SU-DHL-6 (cell line): ENCODE measurements around the gene ADCY5.

Experiments used
- H2AFZ ChIP-seq: fragments of 200-600 bp; sonication (generic); 2 replicates; pipeline ENCODE4 v1.6.1; 2014; ENCODE audit warnings: low read depth, mild to moderate bottlenecking, moderate library complexity, mixed read lengths, antibody characterized with exemption, low read length; ENCODE audit not compliant: severe bottlenecking
- H3F3A ChIP-seq: fragments of 200-600 bp; shearing (Covaris generic); 2 replicates; pipeline ENCODE4 v1.6.0; 2016; ENCODE audit warnings: antibody characterized with exemption, mild to moderate bottlenecking; ENCODE audit not compliant: insufficient read depth
- H3K27ac ChIP-seq: fragments of 200-600 bp; sonication (generic); 2 replicates; pipeline ENCODE4 v1.5.1; 2016; ENCODE audit warnings: low read depth, mild to moderate bottlenecking, low read length, moderate library complexity, mixed read lengths
- H3K27me3 ChIP-seq: fragments of 200-600 bp; sonication (generic), shearing (Covaris generic); 2 replicates; pipeline ENCODE4 v1.6.0; 2014; ENCODE audit warnings: mild to moderate bottlenecking, low read length
- H3K36me3 ChIP-seq: fragments of 200-600 bp; sonication (generic); 2 replicates; pipeline ENCODE4 v1.6.1; 2014; ENCODE audit warnings: mild to moderate bottlenecking, low read length, mixed read lengths
- H3K4me2 ChIP-seq: fragments of 300-600, 200-600 bp; shearing (Covaris generic), sonication (generic); 2 replicates; pipeline ENCODE4 v1.6.0; 2014; ENCODE audit warnings: low read length, low read depth, mild to moderate bottlenecking; ENCODE audit not compliant: poor library complexity, severe bottlenecking
- H3K4me3 ChIP-seq: fragments of 200-600 bp; sonication (generic); 2 replicates; pipeline ENCODE4 v1.5.1; 2014; ENCODE audit warnings: antibody characterized with exemption, low read length, mild to moderate bottlenecking, mixed read lengths; ENCODE audit not compliant: insufficient read depth, poor library complexity, severe bottlenecking
- H3K79me2 ChIP-seq: fragments of 200-600 bp; sonication (generic); 2 replicates; pipeline ENCODE4 v1.6.1; 2014; ENCODE audit warnings: mild to moderate bottlenecking, low read length, moderate library complexity; ENCODE audit not compliant: insufficient read depth
- H3K9ac ChIP-seq: fragments of 200-600 bp; sonication (generic); 2 replicates; pipeline ENCODE4 v1.7.0; 2014; ENCODE audit warnings: mild to moderate bottlenecking, low read length
- H3K9me2 ChIP-seq: fragments of 200-600 bp; sonication (generic); replicated peaks from 2 replicates; pipeline ENCODE4 v1.6.1; 2014; ENCODE audit warnings: low read length; ENCODE audit not compliant: insufficient read depth
- H3K9me3 ChIP-seq: fragments of 200-600 bp; sonication (generic); 2 replicates; pipeline ENCODE4 v1.6.1; 2014; ENCODE audit warnings: low read length, mixed read lengths; ENCODE audit not compliant: insufficient read depth
- H4K20me1 ChIP-seq: fragments of 200-600 bp; sonication (generic); 2 replicates; pipeline ENCODE4 v1.6.1; 2014; ENCODE audit warnings: low read depth, mild to moderate bottlenecking, antibody characterized with exemption, low read length, moderate library complexity, mixed read lengths
- EZH2phosphoT487 ChIP-seq: fragments of 200-600 bp; sonication (generic), shearing (Covaris generic); conservative IDR thresholded peaks from 2 replicates; pipeline ENCODE4 v1.6.1; 2018; ENCODE audit warnings: mild to moderate bottlenecking, antibody characterized with exemption, low read length, moderate library complexity, mixed read lengths
- TF ChIP-seq, protein P1 (sequence below): fragments of 200-600 bp; sonication (generic); IDR thresholded peaks from one replicate; pipeline ENCODE4 v1.5.1; 2017; ENCODE audit warnings: antibody characterized with exemption, mild to moderate bottlenecking, low read length, moderate library complexity; ENCODE audit not compliant: insufficient read depth, poor library complexity, severe bottlenecking

ADCY5 gene

DNA sequence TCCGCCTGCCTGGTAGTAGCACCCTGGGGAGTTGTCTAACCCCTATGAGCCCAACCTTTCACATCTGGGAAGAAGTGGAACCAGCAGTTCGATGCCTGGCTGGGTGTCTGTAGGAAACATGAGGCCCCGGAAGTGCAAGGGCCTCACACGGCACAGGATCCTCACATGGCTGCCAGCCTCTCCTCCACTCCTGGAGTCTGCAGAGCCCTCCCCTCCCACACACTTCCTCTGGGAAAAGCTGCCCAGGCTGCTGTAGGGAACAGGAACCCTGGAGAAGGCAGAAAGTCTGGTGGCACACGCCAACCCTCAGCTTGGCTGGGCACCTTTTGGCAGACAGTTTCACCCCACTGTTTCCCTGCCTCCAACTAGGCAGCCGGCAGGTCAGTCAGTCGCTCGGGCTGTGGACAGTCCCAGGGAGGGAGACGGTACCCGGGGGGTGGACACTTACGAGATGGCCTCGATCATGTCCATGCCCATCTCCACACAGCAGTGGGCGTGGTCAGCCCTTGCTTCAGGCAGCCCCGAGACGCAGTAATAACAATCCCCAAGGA is 118.4 kb downstream of the ADCY5 start:
- Histone ChIP-seq H3K9ac (no peak overlapping the region), H3K79me2 (no peaks in the 10 kb centered on the region)

DNA sequence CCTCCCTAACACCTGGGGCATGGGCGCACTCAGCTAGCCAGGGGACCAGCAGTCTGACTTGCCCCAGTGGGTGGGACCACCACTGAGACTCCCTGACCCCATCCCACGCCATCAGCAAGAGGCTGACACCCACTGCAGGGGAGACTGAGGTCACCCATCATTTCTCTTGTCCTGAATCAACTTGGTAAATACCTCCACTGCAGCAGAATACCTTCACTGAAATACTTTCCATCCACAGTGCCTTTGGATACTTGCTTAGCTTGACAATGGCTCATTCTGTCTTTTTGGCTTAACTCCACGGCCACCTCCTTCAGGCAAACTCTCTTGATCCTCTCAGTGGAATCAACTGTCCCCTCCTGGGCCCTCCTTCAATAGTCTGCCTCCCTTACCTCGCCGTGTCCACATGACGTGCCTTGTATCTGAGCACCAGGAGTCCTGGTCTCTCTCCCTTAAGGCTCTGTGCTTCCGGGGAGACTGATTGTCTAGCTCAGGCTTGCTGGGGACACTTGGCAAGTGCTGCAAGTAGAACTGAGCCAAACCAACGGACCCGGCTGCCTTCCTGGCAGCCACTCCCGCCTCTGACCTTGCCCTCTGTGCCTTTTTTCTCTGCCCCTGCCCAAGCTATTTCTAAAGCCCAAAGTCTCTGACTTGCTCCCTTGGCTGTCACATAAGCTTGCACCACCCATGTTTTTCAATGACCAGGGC is 119.1 kb downstream of the ADCY5 start:
- no peak overlapping the region for H3K4me2 ChIP-seq
- no peaks in the 10 kb centered on the region for H4K20me1 ChIP-seq

More for the DNA sequence above, 118.4 kb downstream of the ADCY5 start:
- no peaks in the 10 kb centered on the region for H3K9me3 ChIP-seq
- no peaks in the 10 kb centered on the region for H3F3A ChIP-seq
- H3K36me3 ChIP-seq = no peaks in the 10 kb centered on the region
- H4K20me1 ChIP-seq = no peaks in the 10 kb centered on the region
- H3K27ac ChIP-seq = no peak overlapping the region
- no peak overlapping the region for H3K4me2 ChIP-seq
- H2AFZ ChIP-seq = no peak overlapping the region
- H3K27me3 ChIP-seq = no peaks in the 10 kb centered on the region
- H3K4me3 ChIP-seq = no peak overlapping the region
- no peaks in the 10 kb centered on the region for H3K9me2 ChIP-seq
- TF ChIP-seq, protein P1, sequence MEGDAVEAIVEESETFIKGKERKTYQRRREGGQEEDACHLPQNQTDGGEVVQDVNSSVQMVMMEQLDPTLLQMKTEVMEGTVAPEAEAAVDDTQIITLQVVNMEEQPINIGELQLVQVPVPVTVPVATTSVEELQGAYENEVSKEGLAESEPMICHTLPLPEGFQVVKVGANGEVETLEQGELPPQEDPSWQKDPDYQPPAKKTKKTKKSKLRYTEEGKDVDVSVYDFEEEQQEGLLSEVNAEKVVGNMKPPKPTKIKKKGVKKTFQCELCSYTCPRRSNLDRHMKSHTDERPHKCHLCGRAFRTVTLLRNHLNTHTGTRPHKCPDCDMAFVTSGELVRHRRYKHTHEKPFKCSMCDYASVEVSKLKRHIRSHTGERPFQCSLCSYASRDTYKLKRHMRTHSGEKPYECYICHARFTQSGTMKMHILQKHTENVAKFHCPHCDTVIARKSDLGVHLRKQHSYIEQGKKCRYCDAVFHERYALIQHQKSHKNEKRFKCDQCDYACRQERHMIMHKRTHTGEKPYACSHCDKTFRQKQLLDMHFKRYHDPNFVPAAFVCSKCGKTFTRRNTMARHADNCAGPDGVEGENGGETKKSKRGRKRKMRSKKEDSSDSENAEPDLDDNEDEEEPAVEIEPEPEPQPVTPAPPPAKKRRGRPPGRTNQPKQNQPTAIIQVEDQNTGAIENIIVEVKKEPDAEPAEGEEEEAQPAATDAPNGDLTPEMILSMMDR = no peak
- no peak for TF ChIP-seq EZH2phosphoT487

DNA sequence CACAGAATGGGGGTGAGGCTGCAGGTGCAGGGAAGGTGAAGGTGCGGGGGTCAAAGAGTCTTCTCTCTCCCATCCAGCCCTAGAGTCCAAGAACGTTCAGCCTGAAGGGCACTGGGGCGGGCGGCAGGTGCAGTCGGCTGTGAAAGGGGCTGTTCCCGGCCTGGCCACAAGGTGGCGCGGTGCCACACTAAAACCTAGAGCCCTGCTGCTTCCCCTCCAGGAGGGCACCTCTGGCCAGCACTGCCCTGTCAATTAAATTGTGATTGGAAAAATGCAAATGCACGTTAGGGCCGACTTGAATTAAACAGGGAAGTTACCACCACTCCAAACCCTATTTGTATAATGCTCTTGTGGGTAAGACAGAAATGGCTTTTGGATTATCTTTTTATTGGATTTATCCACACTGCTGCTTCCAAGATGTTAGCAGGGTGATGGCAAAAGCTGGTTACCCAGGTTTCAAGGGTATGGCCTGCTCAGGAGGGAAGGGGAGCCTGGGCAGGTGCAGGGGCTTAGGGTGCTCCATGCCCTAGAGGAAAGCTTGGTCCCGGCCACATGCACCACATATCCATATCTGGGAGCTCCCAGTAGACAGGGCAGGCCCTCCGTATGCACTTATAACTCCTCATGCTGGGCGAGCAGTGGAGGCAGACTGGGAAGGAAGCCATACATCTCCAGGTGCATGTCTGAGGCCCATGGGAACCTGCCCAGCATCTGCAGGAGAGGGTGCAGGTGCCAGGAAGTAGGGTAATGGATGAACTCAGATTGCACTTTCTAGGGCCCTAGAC is 119.8 kb downstream of the ADCY5 start:
- H4K20me1 ChIP-seq = no peaks in the 10 kb centered on the region
- no peaks in the 10 kb centered on the region for H3K27me3 ChIP-seq

More for the DNA sequence above, 119.1 kb downstream of the ADCY5 start:
- Histone ChIP-seq H3K9ac (no peak overlapping the region), H3K27ac (no peak overlapping the region), H3K9me2 (no peaks in the 10 kb centered on the region), H3K36me3 (no peaks in the 10 kb centered on the region), H3F3A (no peaks in the 10 kb centered on the region), H3K4me3 (no peak overlapping the region), H3K9me3 (no peaks in the 10 kb centered on the region), H3K27me3 (no peaks in the 10 kb centered on the region), H3K79me2 (no peaks in the 10 kb centered on the region), H2AFZ (no peak overlapping the region)
- TF ChIP-seq, protein P1 = no peak
- TF ChIP-seq EZH2phosphoT487 = no peak

More for the DNA sequence above, 119.8 kb downstream of the ADCY5 start:
- TF ChIP-seq EZH2phosphoT487 = no peak
- TF ChIP-seq, protein P1 = peak; percentile 83
- no peak overlapping the region for H3K27ac ChIP-seq
- H3K36me3 ChIP-seq = no peaks in the 10 kb centered on the region
- H3K9ac ChIP-seq = no peak overlapping the region
- H3K79me2 ChIP-seq = no peaks in the 10 kb centered on the region
- H3K4me3 ChIP-seq = no peak overlapping the region
- H3K9me2 ChIP-seq = no peaks in the 10 kb centered on the region
- no peak overlapping the region for H2AFZ ChIP-seq
- no peaks in the 10 kb centered on the region for H3K9me3 ChIP-seq
- H3F3A ChIP-seq = no peaks in the 10 kb centered on the region
- no peak overlapping the region for H3K4me2 ChIP-seq
